Stimulated activated CD8-positive, alpha-beta memory T cell treated with anti-CD3 and anti-CD28 coated beads, Interleukin-12 subunit alpha, Interleukin-12 subunit beta, amount 100 ng/mL, for 1 hour (primary cell): ENCODE data around the gene ZSWIM1.
A peak's percentile ranks its signal among the peaks of the same experiment; 100 is the strongest.
"Not testable (repeated sequence)": the region's sequence is repeated elsewhere in the genome, so short reads cannot be mapped to it uniquely, and the experiment has no call there.

Experiments
- DNase-seq: peaks from one replicate; pipeline ENCODE4 v3.0.0-alpha.2; 2020; ENCODE audit warnings: low read depth

ZSWIM1 gene

DNA sequence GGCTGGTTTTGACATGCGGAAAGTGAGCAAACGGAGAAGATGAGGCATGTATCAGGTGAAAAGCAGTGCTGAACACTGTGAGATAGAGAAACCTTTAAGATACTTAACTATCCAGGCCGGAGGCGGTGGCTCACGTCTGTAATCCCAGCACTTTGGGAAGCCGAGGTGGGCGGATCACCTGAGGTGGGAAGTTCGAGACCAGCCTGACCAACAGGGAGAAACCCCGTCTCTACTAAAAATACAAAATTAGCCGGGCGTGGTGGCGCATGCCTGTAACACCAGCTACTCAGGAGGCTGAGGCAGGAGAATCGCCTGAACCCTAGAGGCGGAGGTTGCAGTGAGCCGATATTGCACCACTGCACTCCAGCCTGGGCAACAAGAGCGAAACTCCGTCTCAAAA, 50.7 kb downstream of the ZSWIM1 start:
- DNase-seq, result not testable (repeated sequence)

GRCh38 chr20:45933266-45934045, 52.4 kb downstream of the ZSWIM1 start:
- DNase-seq, result peak; percentile 22

DNA sequence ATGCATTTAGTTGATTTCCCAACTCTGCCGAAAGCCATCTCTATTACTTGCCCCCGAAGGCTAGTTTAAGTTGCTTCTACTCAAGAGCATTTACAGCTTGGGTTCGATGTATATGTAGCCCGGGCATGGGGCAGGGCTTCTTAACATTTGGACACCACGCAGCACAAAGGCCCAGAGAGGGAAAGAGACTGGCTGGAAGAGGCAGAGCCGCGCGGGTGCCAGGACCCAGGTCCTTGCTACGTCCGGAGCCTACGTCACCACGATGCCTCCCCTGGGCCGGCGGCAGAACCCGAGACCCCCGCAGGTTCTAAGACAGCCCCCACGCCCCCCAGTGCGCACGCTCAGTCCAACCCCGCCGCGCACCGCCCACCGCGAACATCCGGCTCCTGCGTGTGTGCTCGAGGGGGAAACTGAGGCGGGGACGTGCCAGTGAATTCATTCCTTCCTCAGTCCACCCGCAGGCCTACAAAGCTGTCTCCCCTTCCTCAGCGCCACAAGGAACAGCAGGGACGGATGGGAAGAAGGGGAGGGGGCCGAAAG, 53.1 kb downstream of the ZSWIM1 start:
- peak; percentile 32 for DNase-seq
